HepG2 (cell line): Measurements from ENCODE around the gene TRIM27. TPM values are rescaled to one million over a fixed set of nuclear protein-coding genes. Genes with fewer than 3 reads are reported as not detected.

Experiments
- ARID5B ChIP-seq: IDR thresholded peaks from 2 replicates; pipeline ENCODE4 v1.4.0; 2020; ENCODE audit warnings: mild to moderate bottlenecking, missing genetic modification reagents
- FUBP1 ChIP-seq: sonication (generic); formaldehyde crosslinking; IDR thresholded peaks from 2 replicates; pipeline ENCODE4 v1.5.1; 2020; ENCODE audit warnings: missing genetic modification reagents, mild to moderate bottlenecking, borderline replicate concordance
- GABPA ChIP-seq, 2 experiments: IDR thresholded peaks; 2 replicates each; pipeline ENCODE4 v1.6.1; 2011 to 2016; ENCODE audit warnings: low read depth in 2 of 2, low read length in 1 of 2, missing biosample characterization in 1 of 2, missing genetic modification characterization in 1 of 2
- HDAC1 ChIP-seq: sonication (generic); formaldehyde crosslinking; IDR thresholded peaks from 2 replicates; pipeline ENCODE4 v1.5.1; 2020; ENCODE audit warnings: mild to moderate bottlenecking, missing genetic modification reagents
- HDAC6 ChIP-seq: fragments of 200-600 bp; sonication (generic); IDR thresholded peaks from 2 replicates; pipeline ENCODE4 v1.7.0; 2017; ENCODE audit warnings: mild to moderate bottlenecking, antibody characterized with exemption, low read length, low read depth
- TGIF2 ChIP-seq: IDR thresholded peaks from 2 replicates; pipeline ENCODE4 v1.6.1; 2016; ENCODE audit warnings: control low read depth, missing compliant biosample characterization
- ZFP36L1 ChIP-seq: sonication (generic); formaldehyde crosslinking; IDR thresholded peaks from 2 replicates; pipeline ENCODE4 v1.8.0; 2022; ENCODE audit warnings: mild to moderate bottlenecking, missing genetic modification reagents, moderate library complexity
- ZFY ChIP-seq: sonication (generic); formaldehyde crosslinking; IDR thresholded peaks from 2 replicates; pipeline ENCODE4 v1.4.0; 2020; ENCODE audit warnings: missing genetic modification reagents
- ZNF691 ChIP-seq: sonication (generic); formaldehyde crosslinking; IDR thresholded peaks from 2 replicates; pipeline ENCODE4 v1.4.0; 2020; ENCODE audit warnings: missing genetic modification reagents, low read depth, mild to moderate bottlenecking, borderline replicate concordance
- ZNF839 ChIP-seq: sonication (generic); formaldehyde crosslinking; IDR thresholded peaks from 2 replicates; pipeline ENCODE4 v1.4.0; 2020; ENCODE audit warnings: missing genetic modification reagents, mild to moderate bottlenecking, borderline replicate concordance
- polyA plus RNA-seq, 8 experiments: library from polyadenylated mRNA; depleted of rRNA in 3 of 8; stranded (reverse) in 7 of 8; unstranded in 1 of 8; fragments of >200 nt; fragmentation: Illumina TruSeq in 4 of 8; extraction: Trizol in 4 of 8; gene quantifications; 2 replicates each; pipeline versions ENCODE4 v1.2.1 to v1.2.3, GENCODE V29; 2011 to 2016; ENCODE audit warnings: low read depth in 4 of 8, missing spikeins in 1 of 8, mixed read lengths in 1 of 8; ENCODE audit not compliant: insufficient read depth in 1 of 8
- total RNA-seq, 5 experiments: library from RNA; depleted of rRNA; stranded (reverse); fragments of >200 nt; fragmentation: Illumina TruSeq; extraction: Trizol; gene quantifications; 2 replicates each; pipeline ENCODE4 v1.2.3, GENCODE V29; 2016; ENCODE audit warnings: low read depth in 1 of 5
- TF ChIP-seq, protein P1 (sequence below): sonication (generic); formaldehyde crosslinking; IDR thresholded peaks from 2 replicates; pipeline ENCODE4 v1.5.1; 2020; ENCODE audit warnings: mild to moderate bottlenecking, missing genetic modification reagents, borderline replicate concordance
- TF ChIP-seq, protein P2 (sequence below), 2 experiments: sonication (generic) in 1 of 2; formaldehyde crosslinking in 1 of 2; IDR thresholded peaks; 2 replicates each; pipeline versions ENCODE4 v1.4.0 to v1.6.1; 2018 to 2020; ENCODE audit warnings: missing genetic modification reagents in 2 of 2, borderline replicate concordance in 1 of 2, low read depth in 1 of 2, mild to moderate bottlenecking in 1 of 2, missing biosample characterization in 1 of 2

The TRIM27 gene
- total and polyA plus RNA-seq, 2 of the 13 experiments (the other 11 are each of a cell fraction or from before 2014, with no cell fraction given), result 88.6 to 112 TPM

- TF ChIP-seq ARID5B (CRISPR knock-in tag), result 0 out of 2 replicates have a peak, but pooled peaks have one; percentile 12
- TF ChIP-seq, protein P1, sequence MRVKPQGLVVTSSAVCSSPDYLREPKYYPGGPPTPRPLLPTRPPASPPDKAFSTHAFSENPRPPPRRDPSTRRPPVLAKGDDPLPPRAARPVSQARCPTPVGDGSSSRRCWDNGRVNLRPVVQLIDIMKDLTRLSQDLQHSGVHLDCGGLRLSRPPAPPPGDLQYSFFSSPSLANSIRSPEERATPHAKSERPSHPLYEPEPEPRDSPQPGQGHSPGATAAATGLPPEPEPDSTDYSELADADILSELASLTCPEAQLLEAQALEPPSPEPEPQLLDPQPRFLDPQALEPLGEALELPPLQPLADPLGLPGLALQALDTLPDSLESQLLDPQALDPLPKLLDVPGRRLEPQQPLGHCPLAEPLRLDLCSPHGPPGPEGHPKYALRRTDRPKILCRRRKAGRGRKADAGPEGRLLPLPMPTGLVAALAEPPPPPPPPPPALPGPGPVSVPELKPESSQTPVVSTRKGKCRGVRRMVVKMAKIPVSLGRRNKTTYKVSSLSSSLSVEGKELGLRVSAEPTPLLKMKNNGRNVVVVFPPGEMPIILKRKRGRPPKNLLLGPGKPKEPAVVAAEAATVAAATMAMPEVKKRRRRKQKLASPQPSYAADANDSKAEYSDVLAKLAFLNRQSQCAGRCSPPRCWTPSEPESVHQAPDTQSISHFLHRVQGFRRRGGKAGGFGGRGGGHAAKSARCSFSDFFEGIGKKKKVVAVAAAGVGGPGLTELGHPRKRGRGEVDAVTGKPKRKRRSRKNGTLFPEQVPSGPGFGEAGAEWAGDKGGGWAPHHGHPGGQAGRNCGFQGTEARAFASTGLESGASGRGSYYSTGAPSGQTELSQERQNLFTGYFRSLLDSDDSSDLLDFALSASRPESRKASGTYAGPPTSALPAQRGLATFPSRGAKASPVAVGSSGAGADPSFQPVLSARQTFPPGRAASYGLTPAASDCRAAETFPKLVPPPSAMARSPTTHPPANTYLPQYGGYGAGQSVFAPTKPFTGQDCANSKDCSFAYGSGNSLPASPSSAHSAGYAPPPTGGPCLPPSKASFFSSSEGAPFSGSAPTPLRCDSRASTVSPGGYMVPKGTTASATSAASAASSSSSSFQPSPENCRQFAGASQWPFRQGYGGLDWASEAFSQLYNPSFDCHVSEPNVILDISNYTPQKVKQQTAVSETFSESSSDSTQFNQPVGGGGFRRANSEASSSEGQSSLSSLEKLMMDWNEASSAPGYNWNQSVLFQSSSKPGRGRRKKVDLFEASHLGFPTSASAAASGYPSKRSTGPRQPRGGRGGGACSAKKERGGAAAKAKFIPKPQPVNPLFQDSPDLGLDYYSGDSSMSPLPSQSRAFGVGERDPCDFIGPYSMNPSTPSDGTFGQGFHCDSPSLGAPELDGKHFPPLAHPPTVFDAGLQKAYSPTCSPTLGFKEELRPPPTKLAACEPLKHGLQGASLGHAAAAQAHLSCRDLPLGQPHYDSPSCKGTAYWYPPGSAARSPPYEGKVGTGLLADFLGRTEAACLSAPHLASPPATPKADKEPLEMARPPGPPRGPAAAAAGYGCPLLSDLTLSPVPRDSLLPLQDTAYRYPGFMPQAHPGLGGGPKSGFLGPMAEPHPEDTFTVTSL (CRISPR knock-in tag), result peak; percentile 13; the same call in 1 of the 2 replicates
- peak; percentile 5; the same call in 1 of the 2 replicates for TF ChIP-seq HDAC1 (CRISPR knock-in tag)
- no peak for TF ChIP-seq TGIF2 (CRISPR knock-in tag)
- TF ChIP-seq, protein P2, sequence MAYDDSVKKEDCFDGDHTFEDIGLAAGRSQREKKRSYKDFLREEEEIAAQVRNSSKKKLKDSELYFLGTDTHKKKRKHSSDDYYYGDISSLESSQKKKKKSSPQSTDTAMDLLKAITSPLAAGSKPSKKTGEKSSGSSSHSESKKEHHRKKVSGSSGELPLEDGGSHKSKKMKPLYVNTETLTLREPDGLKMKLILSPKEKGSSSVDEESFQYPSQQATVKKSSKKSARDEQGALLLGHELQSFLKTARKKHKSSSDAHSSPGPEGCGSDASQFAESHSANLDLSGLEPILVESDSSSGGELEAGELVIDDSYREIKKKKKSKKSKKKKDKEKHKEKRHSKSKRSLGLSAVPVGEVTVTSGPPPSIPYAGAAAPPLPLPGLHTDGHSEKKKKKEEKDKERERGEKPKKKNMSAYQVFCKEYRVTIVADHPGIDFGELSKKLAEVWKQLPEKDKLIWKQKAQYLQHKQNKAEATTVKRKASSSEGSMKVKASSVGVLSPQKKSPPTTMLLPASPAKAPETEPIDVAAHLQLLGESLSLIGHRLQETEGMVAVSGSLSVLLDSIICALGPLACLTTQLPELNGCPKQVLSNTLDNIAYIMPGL (CRISPR knock-in tag; IDR thresholded peaks at IDR 0.05; ENCODE audit: borderline replicate concordance in 1 of 2, low read depth in 1 of 2), result peak in 1 of 2 experiments; percentile 38; a peak in 1 of 4 replicates
- TF ChIP-seq ZNF691 (CRISPR knock-in tag), result peak; percentile 27; the same call in 1 of the 2 replicates
- no peak for TF ChIP-seq ZFY
- TF ChIP-seq FUBP1 (CRISPR knock-in tag), result 0 out of 2 replicates have a peak, but pooled peaks have one; percentile 59
- TF ChIP-seq HDAC6, result no peak
- 0 out of 2 replicates have a peak, but pooled peaks have one; percentile 41 for TF ChIP-seq ZNF839 (CRISPR knock-in tag)
- TF ChIP-seq ZFP36L1, result no peak
- peak; percentile 43 for TF ChIP-seq GABPA (IDR thresholded peaks at IDR 0.05; ENCODE audit: low read depth, low read length)
- TF ChIP-seq GABPA (CRISPR knock-in tag; IDR thresholded peaks at IDR 0.05; ENCODE audit: low read depth), result peak; percentile 65
These were observed 916 bp downstream of the TRIM27 start (continued) for GRCh38 chr6:28922821-28923317.
